ENCODE results near the gene NAT8L.

GRCh38 chr4:2071912-2072867, 13.1 kb downstream of the NAT8L start:
- TF ChIP-seq SP1 (IDR thresholded peaks at IDR 0.05; ENCODE audit: low read depth): no peak
- TF ChIP-seq CTCF (IDR thresholded peaks at IDR 0.05 in 2 of 3, conservative IDR thresholded peaks at IDR 0.05 in 1 of 3; ENCODE audit: borderline replicate concordance in 1 of 3, insufficient read depth in 1 of 3, low read depth in 2 of 3, low read length in 2 of 3): no peak
- no peak for TF ChIP-seq POLR2A (IDR thresholded peaks at IDR 0.05; ENCODE audit: borderline replicate concordance, extremely low read depth, insufficient read depth, insufficient read length)
- TF ChIP-seq EZH2 (IDR thresholded peaks at IDR 0.05): no peak
- no peak for TF ChIP-seq ATF3 (IDR thresholded peaks at IDR 0.05)
- TF ChIP-seq CEBPB (IDR thresholded peaks at IDR 0.05; ENCODE audit: low read depth): no peak
- TF ChIP-seq ELF1 (IDR thresholded peaks at IDR 0.05; ENCODE audit: borderline replicate concordance, low read depth): no peak
- no peak for TF ChIP-seq POLR2AphosphoS5 (IDR thresholded peaks at IDR 0.05; ENCODE audit: low read depth, low read length)
